ENCODE measurements around the gene CCDC141.

Gene CCDC141

GRCh38 chr2:179069685-179070084, 19.7 kb upstream of the CCDC141 start:
- H3K9me3 ChIP-seq (ENCODE audit: control insufficient read depth, insufficient read depth, low read length) = peaks cover 3% of the 10 kb centered on the region; the same call in 1 of the 2 replicates
- H3K4me3 ChIP-seq (ENCODE audit: low read length) = no peak overlapping the region
- no peaks in the 10 kb centered on the region for H3K27me3 ChIP-seq (ENCODE audit: control insufficient read depth, low read length)
- no peaks in the 10 kb centered on the region for H3K79me2 ChIP-seq (ENCODE audit: control insufficient read depth, low read length)
- H4K20me1 ChIP-seq (ENCODE audit: control insufficient read depth, insufficient read depth, low read depth, low read length) = no peaks in the 10 kb centered on the region
- no peak overlapping the region for H3K27ac ChIP-seq (ENCODE audit: low read depth, low read length)
- H3K4me1 ChIP-seq (ENCODE audit: control insufficient read depth, low read length) = no peaks in the 10 kb centered on the region
- H3K9me2 ChIP-seq (replicated peaks; ENCODE audit: control insufficient read depth, low read length) = no peaks in the 10 kb centered on the region
- H3K36me3 ChIP-seq (ENCODE audit: control insufficient read depth, low read length) = no peaks in the 10 kb centered on the region
- no peaks in the 10 kb centered on the region for H3F3A ChIP-seq (ENCODE audit: control insufficient read depth, insufficient read depth)
- H3K4me2 ChIP-seq (ENCODE audit: low read length) = no peak overlapping the region
- TF ChIP-seq EZH2phosphoT487 (IDR thresholded peaks at IDR 0.05; ENCODE audit: borderline replicate concordance, low read length) (no peak), CTCF (IDR thresholded peaks at IDR 0.05; ENCODE audit: low read depth, low read length, poor library complexity, severe bottlenecking) (no peak)

DNA sequence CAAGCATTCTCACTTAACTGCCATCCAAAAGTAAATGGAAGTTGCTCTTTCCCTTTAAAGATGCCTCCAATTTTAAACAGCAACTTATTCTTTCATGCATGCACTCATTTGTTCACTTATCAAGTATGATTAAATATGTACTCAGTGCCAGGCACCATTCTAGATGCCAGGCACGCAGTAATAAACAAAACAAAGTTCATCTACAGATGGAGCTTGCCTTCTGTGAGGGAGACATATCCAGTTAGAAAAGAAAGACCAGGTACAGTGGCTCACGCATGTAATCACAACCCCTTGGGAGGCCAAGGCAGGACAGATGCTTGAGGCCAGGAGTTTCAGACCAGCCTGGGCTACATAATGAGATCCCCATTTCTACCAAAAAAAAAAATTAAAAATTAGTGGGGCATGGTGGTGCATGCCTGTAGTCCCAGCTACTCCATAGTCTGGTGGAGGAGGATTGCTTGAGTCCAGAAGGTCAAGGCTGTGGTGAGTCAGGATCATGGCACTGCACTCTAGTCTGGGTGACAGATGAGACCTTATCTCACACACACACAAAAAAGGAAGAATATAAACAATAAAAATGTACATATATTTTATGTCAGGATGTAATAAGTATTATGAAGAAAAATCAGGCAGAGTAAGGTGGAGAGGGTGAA, 19.2 kb upstream of the CCDC141 start:
- TF ChIP-seq EZH2phosphoT487 (IDR thresholded peaks at IDR 0.05; ENCODE audit: borderline replicate concordance, low read length) = no peak
- TF ChIP-seq CTCF (IDR thresholded peaks at IDR 0.05; ENCODE audit: low read depth, low read length, poor library complexity, severe bottlenecking) = no peak
- no peaks in the 10 kb centered on the region for H3K9me2 ChIP-seq (replicated peaks; ENCODE audit: control insufficient read depth, low read length)

DNA sequence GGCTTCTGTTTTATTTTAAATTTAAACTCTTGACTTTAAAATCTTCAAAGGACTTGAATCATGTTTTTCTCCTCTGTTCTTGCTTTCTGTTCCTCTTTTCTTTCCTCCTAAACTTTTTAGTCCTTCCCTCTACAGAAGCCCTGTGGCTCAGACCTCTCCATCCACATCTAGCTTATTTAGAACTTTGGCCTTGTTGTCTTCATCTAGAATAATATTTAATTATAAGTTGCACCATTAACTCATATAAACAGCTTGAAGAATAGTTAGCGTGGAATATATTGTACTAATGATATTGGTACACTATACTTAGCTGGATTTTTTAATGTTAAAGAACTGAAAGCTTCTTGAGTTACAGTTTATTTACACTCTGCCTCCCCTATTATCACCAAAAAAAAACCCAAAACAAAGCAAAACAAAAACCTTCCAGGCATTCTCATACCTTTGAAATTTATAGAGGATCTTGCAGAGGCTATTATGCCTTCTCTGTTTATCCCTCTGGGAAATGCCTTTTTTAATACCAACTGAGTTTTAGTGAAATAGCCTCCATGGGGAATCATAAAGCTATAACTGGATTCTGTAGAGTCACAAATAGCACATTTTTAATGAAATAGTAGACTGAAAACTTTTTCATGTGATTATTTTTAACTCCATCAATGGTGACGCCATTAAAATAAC, 9.2 kb upstream of the CCDC141 start:
- Histone ChIP-seq H3F3A (ENCODE audit: control insufficient read depth, insufficient read depth) (peaks cover 6% of the 10 kb centered on the region; the same call in 1 of the 2 replicates), H3K27ac (ENCODE audit: low read depth, low read length) (peak overlapping the region; percentile 88), H3K79me2 (ENCODE audit: control insufficient read depth, low read length) (no peaks in the 10 kb centered on the region), H3K36me3 (ENCODE audit: control insufficient read depth, low read length) (no peaks in the 10 kb centered on the region), H3K4me3 (ENCODE audit: low read length) (peak overlapping the region; percentile 58), H3K27me3 (ENCODE audit: control insufficient read depth, low read length) (no peaks in the 10 kb centered on the region), H3K9me2 (replicated peaks; ENCODE audit: control insufficient read depth, low read length) (no peaks in the 10 kb centered on the region), H3K4me1 (ENCODE audit: control insufficient read depth, low read length) (peaks cover 29% of the 10 kb centered on the region), H4K20me1 (ENCODE audit: control insufficient read depth, insufficient read depth, low read depth, low read length) (no peaks in the 10 kb centered on the region), H3K4me2 (ENCODE audit: low read length) (peak overlapping the region; percentile 70), H3K9me3 (ENCODE audit: control insufficient read depth, insufficient read depth, low read length) (no peaks in the 10 kb centered on the region)
- no peak for TF ChIP-seq EZH2phosphoT487 (IDR thresholded peaks at IDR 0.05; ENCODE audit: borderline replicate concordance, low read length)
- TF ChIP-seq CTCF (IDR thresholded peaks at IDR 0.05; ENCODE audit: low read depth, low read length, poor library complexity, severe bottlenecking) = no peak

More for the DNA sequence above, 19.2 kb upstream of the CCDC141 start:
- H3K27me3 ChIP-seq (ENCODE audit: control insufficient read depth, low read length) = no peaks in the 10 kb centered on the region
- no peaks in the 10 kb centered on the region for H3K79me2 ChIP-seq (ENCODE audit: control insufficient read depth, low read length)
- no peak overlapping the region for H3K27ac ChIP-seq (ENCODE audit: low read depth, low read length)
- no peaks in the 10 kb centered on the region for H3F3A ChIP-seq (ENCODE audit: control insufficient read depth, insufficient read depth)
- H3K4me3 ChIP-seq (ENCODE audit: low read length) = no peak overlapping the region
- no peaks in the 10 kb centered on the region for H4K20me1 ChIP-seq (ENCODE audit: control insufficient read depth, insufficient read depth, low read depth, low read length)
- H3K9me3 ChIP-seq (ENCODE audit: control insufficient read depth, insufficient read depth, low read length) = peaks cover 3% of the 10 kb centered on the region; the same call in 1 of the 2 replicates
- H3K36me3 ChIP-seq (ENCODE audit: control insufficient read depth, low read length) = no peaks in the 10 kb centered on the region
- no peak overlapping the region for H3K4me2 ChIP-seq (ENCODE audit: low read length)
- no peaks in the 10 kb centered on the region for H3K4me1 ChIP-seq (ENCODE audit: control insufficient read depth, low read length)
